ENCODE results near the gene GSTT2.
"Not testable (repeated sequence)": the region's sequence is repeated elsewhere in the genome, so short reads cannot be mapped to it uniquely, and the experiment has no call there.

Gene GSTT2

GRCh38 chr22:23979557-23980240 is at the start of gene GSTT2:
GSTT2 (plus strand) TSS chr22:23980134.
- not testable (repeated sequence) for DNase-seq (ENCODE audit: low spot score); H3K4me3 ChIP-seq (ENCODE audit: severe bottlenecking); H3K36me3 ChIP-seq (ENCODE audit: low read depth); H3K27ac ChIP-seq (ENCODE audit: poor library complexity, severe bottlenecking); H3K4me1 ChIP-seq (ENCODE audit: insufficient read depth, poor library complexity, severe bottlenecking); H3K27me3 ChIP-seq (ENCODE audit: insufficient read depth, poor library complexity, severe bottlenecking); H3K9me3 ChIP-seq (ENCODE audit: severe bottlenecking)
- peak; percentile 88 for ATAC-seq (ENCODE audit: low read depth)

DNA sequence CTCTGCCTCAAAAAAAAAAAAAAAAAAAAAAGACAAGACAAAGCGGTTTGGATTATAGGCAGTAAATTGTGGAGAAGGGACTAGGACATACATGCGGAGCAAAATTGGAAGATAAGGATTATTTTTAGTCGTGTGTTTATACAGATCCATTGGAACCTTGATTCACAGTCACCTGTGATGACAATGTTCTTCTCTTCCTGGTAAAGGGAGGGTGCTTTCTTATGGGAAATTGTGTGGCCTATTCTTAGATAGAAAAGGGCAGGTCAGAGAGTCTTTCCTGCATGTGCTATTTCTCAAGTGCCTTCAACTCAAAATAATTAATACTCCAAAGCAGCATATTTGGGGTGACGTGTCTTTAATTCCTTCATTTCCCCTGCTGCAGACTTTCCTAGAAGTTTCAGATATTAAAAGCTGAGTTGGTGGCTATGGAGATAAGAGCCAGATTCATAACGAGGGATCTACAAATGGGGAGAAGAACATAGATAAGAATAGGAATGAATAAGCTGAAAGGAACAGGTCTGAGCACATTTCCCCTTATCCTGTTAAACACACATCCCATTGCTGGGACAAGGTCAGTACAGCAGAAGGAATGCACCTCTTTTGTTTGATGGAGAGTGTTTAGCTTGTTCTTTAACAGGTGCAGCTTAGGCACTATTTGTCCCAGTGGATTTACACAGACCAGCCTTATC is 41.5 kb upstream of the GSTT2 start:
- no peak for ATAC-seq (ENCODE audit: low read depth)
- no peak for TF ChIP-seq CTCF (IDR thresholded peaks at IDR 0.05; ENCODE audit: poor library complexity, severe bottlenecking)
- DNase-seq (ENCODE audit: low spot score): no peak
- H3K36me3 ChIP-seq (ENCODE audit: low read depth): no peaks in the 10 kb centered on the region
- H3K4me1 ChIP-seq (ENCODE audit: insufficient read depth, poor library complexity, severe bottlenecking): no peaks in the 10 kb centered on the region
- no peak overlapping the region for H3K27ac ChIP-seq (ENCODE audit: poor library complexity, severe bottlenecking)
- no peaks in the 10 kb centered on the region for H3K27me3 ChIP-seq (ENCODE audit: insufficient read depth, poor library complexity, severe bottlenecking)
- no peak overlapping the region for H3K4me3 ChIP-seq (ENCODE audit: severe bottlenecking)
- H3K9me3 ChIP-seq (ENCODE audit: severe bottlenecking): no peaks in the 10 kb centered on the region

DNA sequence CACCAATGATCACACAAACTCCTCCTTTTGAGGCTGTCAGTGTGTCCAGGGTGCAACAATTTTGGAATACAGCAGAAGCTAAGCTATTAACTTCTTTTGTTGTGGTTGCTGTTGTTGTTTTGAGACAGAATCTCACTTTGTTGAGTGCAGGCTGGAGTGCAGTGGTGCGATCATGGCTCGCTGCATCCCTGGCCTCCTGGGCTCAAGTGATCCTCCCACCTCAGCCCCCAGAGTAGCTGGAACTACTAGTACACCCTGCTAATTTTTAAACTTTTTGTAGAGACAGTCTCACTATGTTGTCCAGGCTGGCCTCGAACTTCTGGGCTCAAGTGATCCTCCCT is 40.9 kb upstream of the GSTT2 start:
- ATAC-seq (ENCODE audit: low read depth) (no peak), DNase-seq (ENCODE audit: low spot score) (no peak)
- H3K9me3 ChIP-seq (ENCODE audit: severe bottlenecking): no peaks in the 10 kb centered on the region
- no peaks in the 10 kb centered on the region for H3K27me3 ChIP-seq (ENCODE audit: insufficient read depth, poor library complexity, severe bottlenecking)
- no peaks in the 10 kb centered on the region for H3K4me1 ChIP-seq (ENCODE audit: insufficient read depth, poor library complexity, severe bottlenecking)
- H3K27ac ChIP-seq (ENCODE audit: poor library complexity, severe bottlenecking): no peak overlapping the region
- no peaks in the 10 kb centered on the region for H3K36me3 ChIP-seq (ENCODE audit: low read depth)
- no peak overlapping the region for H3K4me3 ChIP-seq (ENCODE audit: severe bottlenecking)
- no peak for TF ChIP-seq CTCF (IDR thresholded peaks at IDR 0.05; ENCODE audit: poor library complexity, severe bottlenecking)

- H3K36me3 ChIP-seq (ENCODE audit: low read depth): not testable (repeated sequence)
Observed at GRCh38 chr22:23940166-23940565, 39.8 kb upstream of the GSTT2 start.

GRCh38 chr22:23947391-23947790 is 32.5 kb upstream of the GSTT2 start:
- H3K4me1 ChIP-seq (ENCODE audit: insufficient read depth, poor library complexity, severe bottlenecking); H3K27ac ChIP-seq (ENCODE audit: poor library complexity, severe bottlenecking); H3K36me3 ChIP-seq (ENCODE audit: low read depth); H3K9me3 ChIP-seq (ENCODE audit: severe bottlenecking); H3K27me3 ChIP-seq (ENCODE audit: insufficient read depth, poor library complexity, severe bottlenecking); DNase-seq (ENCODE audit: low spot score); H3K4me3 ChIP-seq (ENCODE audit: severe bottlenecking); ATAC-seq (ENCODE audit: low read depth): not testable (repeated sequence)

More at GRCh38 chr22:23940166-23940565, 39.8 kb upstream of the GSTT2 start:
- not testable (repeated sequence) for DNase-seq (ENCODE audit: low spot score); H3K4me3 ChIP-seq (ENCODE audit: severe bottlenecking); H3K27me3 ChIP-seq (ENCODE audit: insufficient read depth, poor library complexity, severe bottlenecking); H3K27ac ChIP-seq (ENCODE audit: poor library complexity, severe bottlenecking); H3K9me3 ChIP-seq (ENCODE audit: severe bottlenecking); H3K4me1 ChIP-seq (ENCODE audit: insufficient read depth, poor library complexity, severe bottlenecking)
- peak; percentile 84 for ATAC-seq (ENCODE audit: low read depth)

GRCh38 chr22:23949764-23950163 is 30.2 kb upstream of the GSTT2 start:
- DNase-seq (ENCODE audit: low spot score); H3K4me1 ChIP-seq (ENCODE audit: insufficient read depth, poor library complexity, severe bottlenecking); H3K27ac ChIP-seq (ENCODE audit: poor library complexity, severe bottlenecking); H3K4me3 ChIP-seq (ENCODE audit: severe bottlenecking); ATAC-seq (ENCODE audit: low read depth); H3K27me3 ChIP-seq (ENCODE audit: insufficient read depth, poor library complexity, severe bottlenecking); H3K36me3 ChIP-seq (ENCODE audit: low read depth); H3K9me3 ChIP-seq (ENCODE audit: severe bottlenecking): not testable (repeated sequence)

DNA sequence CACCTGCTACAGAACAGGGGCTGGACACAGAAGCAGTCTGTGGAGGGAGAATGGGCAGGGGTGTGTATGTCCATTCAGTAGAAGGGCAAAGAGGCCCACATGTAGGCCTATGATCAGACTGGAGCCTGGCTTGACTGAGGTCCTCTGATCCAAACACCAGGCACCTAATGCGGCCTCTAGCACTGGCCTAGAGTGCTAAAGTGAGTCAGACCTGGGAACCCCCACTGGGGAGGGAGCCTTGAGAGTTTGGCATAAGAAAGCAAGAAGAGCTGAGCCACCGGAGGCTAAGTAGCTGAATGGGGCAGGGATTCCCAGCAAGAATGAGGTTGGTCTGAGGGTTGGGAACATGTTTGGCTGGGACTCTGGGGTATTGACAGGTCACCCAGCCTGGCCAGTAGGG is 28.6 kb upstream of the GSTT2 start:
- not testable (repeated sequence) for H3K27ac ChIP-seq (ENCODE audit: poor library complexity, severe bottlenecking); H3K4me3 ChIP-seq (ENCODE audit: severe bottlenecking); DNase-seq (ENCODE audit: low spot score); H3K27me3 ChIP-seq (ENCODE audit: insufficient read depth, poor library complexity, severe bottlenecking); H3K4me1 ChIP-seq (ENCODE audit: insufficient read depth, poor library complexity, severe bottlenecking); H3K36me3 ChIP-seq (ENCODE audit: low read depth); H3K9me3 ChIP-seq (ENCODE audit: severe bottlenecking); ATAC-seq (ENCODE audit: low read depth)

GRCh38 chr22:23952794-23953405 is 27.0 kb upstream of the GSTT2 start:
- not testable (repeated sequence) for H3K4me3 ChIP-seq (ENCODE audit: severe bottlenecking); H3K36me3 ChIP-seq (ENCODE audit: low read depth); H3K27ac ChIP-seq (ENCODE audit: poor library complexity, severe bottlenecking); H3K9me3 ChIP-seq (ENCODE audit: severe bottlenecking); DNase-seq (ENCODE audit: low spot score); H3K4me1 ChIP-seq (ENCODE audit: insufficient read depth, poor library complexity, severe bottlenecking); H3K27me3 ChIP-seq (ENCODE audit: insufficient read depth, poor library complexity, severe bottlenecking); ATAC-seq (ENCODE audit: low read depth)

GRCh38 chr22:23953485-23953884 is 26.4 kb upstream of the GSTT2 start:
- not testable (repeated sequence) for H3K4me1 ChIP-seq (ENCODE audit: insufficient read depth, poor library complexity, severe bottlenecking); H3K27ac ChIP-seq (ENCODE audit: poor library complexity, severe bottlenecking); DNase-seq (ENCODE audit: low spot score); H3K27me3 ChIP-seq (ENCODE audit: insufficient read depth, poor library complexity, severe bottlenecking); H3K4me3 ChIP-seq (ENCODE audit: severe bottlenecking); ATAC-seq (ENCODE audit: low read depth); H3K9me3 ChIP-seq (ENCODE audit: severe bottlenecking); H3K36me3 ChIP-seq (ENCODE audit: low read depth)

Data from RWPE2 (cell line).